GM12891 (cell line): ENCODE data around the gene HEATR5A.
"Not testable (repeated sequence)": the region's sequence is repeated elsewhere in the genome, so short reads cannot be mapped to it uniquely, and the experiment has no call there.

Experiments
- PAX5 ChIP-seq: IDR thresholded peaks from 2 replicates; pipeline ENCODE4 v1.6.1; 2011; ENCODE audit warnings: low read length, moderate library complexity, mild to moderate bottlenecking; ENCODE audit not compliant: insufficient read depth, severe bottlenecking
- TAF1 ChIP-seq: IDR thresholded peaks from 2 replicates; pipeline ENCODE4 v1.6.1; 2011; ENCODE audit warnings: low read depth, low read length, control low read depth

- not testable (repeated sequence) for TF ChIP-seq TAF1, PAX5
Observed at GRCh38 chr14:31259040-31259435, 161.3 kb downstream of the HEATR5A start.
